ENCODE data around the gene CFAP92.

Gene CFAP92

GRCh38 chr3:128950223-128950938 lies 43.5 kb downstream of the CFAP92 start:
- no peaks in the 10 kb centered on the region for H3K4me1 ChIP-seq (ENCODE audit: insufficient read depth, low read length, severe bottlenecking)
- no peaks in the 10 kb centered on the region for H3K9me2 ChIP-seq (ENCODE audit: low read depth, low read length)
- H3K36me3 ChIP-seq (ENCODE audit: insufficient read depth, low read length) = no peaks in the 10 kb centered on the region
- H3F3A ChIP-seq (ENCODE audit: insufficient read depth, low read length) = no peaks in the 10 kb centered on the region
- H3K9me3 ChIP-seq (ENCODE audit: low read length) = no peaks in the 10 kb centered on the region
- H3K27ac ChIP-seq (ENCODE audit: low read depth, low read length, poor library complexity, severe bottlenecking) = no peak overlapping the region
- no peak overlapping the region for H2AFZ ChIP-seq (ENCODE audit: low read length)
- TF ChIP-seq CTCF (IDR thresholded peaks at IDR 0.05; ENCODE audit: low read length) = peak; percentile 31; the same call in 1 of the 2 replicates
- no peak for TF ChIP-seq EZH2 (IDR thresholded peaks at IDR 0.05; ENCODE audit: borderline replicate concordance, low read length)
- peaks cover 13% of the 10 kb centered on the region; the same call in 1 of the 2 replicates for H3K27me3 ChIP-seq (ENCODE audit: insufficient read depth, low read length)
- H4K20me1 ChIP-seq (ENCODE audit: insufficient read depth, low read length) = no peaks in the 10 kb centered on the region
- no peak overlapping the region for H3K4me3 ChIP-seq (ENCODE audit: low read depth, low read length, poor library complexity, severe bottlenecking)
- no peak overlapping the region for H3K9ac ChIP-seq (ENCODE audit: low read length)
- no peak overlapping the region for H3K4me2 ChIP-seq (ENCODE audit: low read length)
- no peaks in the 10 kb centered on the region for H3K79me2 ChIP-seq (ENCODE audit: insufficient read depth, low read length)

GRCh38 chr3:128949158-128949557 lies 44.7 kb downstream of the CFAP92 start:
- H3K4me2 ChIP-seq (ENCODE audit: low read length) = no peak overlapping the region
- no peak overlapping the region for H3K27ac ChIP-seq (ENCODE audit: low read depth, low read length, poor library complexity, severe bottlenecking)
- H3K9me2 ChIP-seq (ENCODE audit: low read depth, low read length) = no peaks in the 10 kb centered on the region
- H3K4me1 ChIP-seq (ENCODE audit: insufficient read depth, low read length, severe bottlenecking) = no peaks in the 10 kb centered on the region
- no peaks in the 10 kb centered on the region for H3K79me2 ChIP-seq (ENCODE audit: insufficient read depth, low read length)
- no peak overlapping the region for H3K4me3 ChIP-seq (ENCODE audit: low read depth, low read length, poor library complexity, severe bottlenecking)
- H3K9me3 ChIP-seq (ENCODE audit: low read length) = no peaks in the 10 kb centered on the region
- H4K20me1 ChIP-seq (ENCODE audit: insufficient read depth, low read length) = no peaks in the 10 kb centered on the region
- no peak overlapping the region for H2AFZ ChIP-seq (ENCODE audit: low read length)
- H3F3A ChIP-seq (ENCODE audit: insufficient read depth, low read length) = no peaks in the 10 kb centered on the region
- H3K9ac ChIP-seq (ENCODE audit: low read length) = no peak overlapping the region
- no peak for TF ChIP-seq EZH2 (IDR thresholded peaks at IDR 0.05; ENCODE audit: borderline replicate concordance, low read length)
- no peak for TF ChIP-seq CTCF (IDR thresholded peaks at IDR 0.05; ENCODE audit: low read length)
- no peaks in the 10 kb centered on the region for H3K36me3 ChIP-seq (ENCODE audit: insufficient read depth, low read length)
- H3K27me3 ChIP-seq (ENCODE audit: insufficient read depth, low read length) = peaks cover 19% of the 10 kb centered on the region; the same call in 1 of the 2 replicates

GRCh38 chr3:128946411-128946810 lies 47.5 kb downstream of the CFAP92 start:
- Histone ChIP-seq H3F3A (ENCODE audit: insufficient read depth, low read length) (no peaks in the 10 kb centered on the region), H4K20me1 (ENCODE audit: insufficient read depth, low read length) (no peaks in the 10 kb centered on the region), H3K4me1 (ENCODE audit: insufficient read depth, low read length, severe bottlenecking) (no peaks in the 10 kb centered on the region), H3K9me3 (ENCODE audit: low read length) (no peaks in the 10 kb centered on the region), H3K36me3 (ENCODE audit: insufficient read depth, low read length) (no peaks in the 10 kb centered on the region), H3K79me2 (ENCODE audit: insufficient read depth, low read length) (no peaks in the 10 kb centered on the region), H2AFZ (ENCODE audit: low read length) (no peak overlapping the region), H3K27ac (ENCODE audit: low read depth, low read length, poor library complexity, severe bottlenecking) (no peak overlapping the region), H3K9me2 (ENCODE audit: low read depth, low read length) (no peaks in the 10 kb centered on the region), H3K9ac (ENCODE audit: low read length) (no peak overlapping the region), H3K4me3 (ENCODE audit: low read depth, low read length, poor library complexity, severe bottlenecking) (no peak overlapping the region), H3K27me3 (ENCODE audit: insufficient read depth, low read length) (peaks cover 19% of the 10 kb centered on the region; the same call in 1 of the 2 replicates), H3K4me2 (ENCODE audit: low read length) (no peak overlapping the region)
- TF ChIP-seq EZH2 (IDR thresholded peaks at IDR 0.05; ENCODE audit: borderline replicate concordance, low read length) (no peak), CTCF (IDR thresholded peaks at IDR 0.05; ENCODE audit: low read length) (no peak)

All from OCI-LY1 (cell line).